GM18519 (cell line): ENCODE data around the gene USP28.
"Not testable (repeated sequence)": the region's sequence is repeated elsewhere in the genome, so short reads cannot be mapped to it uniquely, and the experiment has no call there.

Source experiments
- ATAC-seq: cut with Tn5 transposase; IDR thresholded peaks from one replicate; pipeline ENCODE4 v1.9.1; 2021; ENCODE audit warnings: mild to moderate bottlenecking, moderate library complexity; ENCODE audit not compliant: unreplicated experiment, low FRiP score

The USP28 gene

GRCh38 chr11:113875234-113876073 is at the start of gene USP28:
USP28 (minus strand) TSS chr11:113875572; CDS start chr11:113875501, 71 bp downstream.
- ATAC-seq = peak; percentile 72

- no peak for ATAC-seq
Measured at GRCh38 chr11:113923572-113923971, 48.2 kb upstream of the USP28 start.

GRCh38 chr11:113911491-113911890 is 36.1 kb upstream of the USP28 start:
- ATAC-seq = not testable (repeated sequence)

GRCh38 chr11:113908098-113908497 is 32.7 kb upstream of the USP28 start:
- ATAC-seq = no peak

- no peak for ATAC-seq
Measured at GRCh38 chr11:113907681-113908080, 32.3 kb upstream of the USP28 start.

GRCh38 chr11:113907152-113907551 is 31.8 kb upstream of the USP28 start:
- ATAC-seq = no peak

- no peak for ATAC-seq
Measured at GRCh38 chr11:113906516-113906915, 31.1 kb upstream of the USP28 start.

- no peak for ATAC-seq
Measured at GRCh38 chr11:113906038-113906437, 30.7 kb upstream of the USP28 start.

- ATAC-seq = no peak
Measured at GRCh38 chr11:113904379-113905101, 29.2 kb upstream of the USP28 start, which contains the start of gene HTR3B. HTR3B (plus strand) TSS chr11:113904796; CDS start chr11:113904934, 138 bp downstream.

- ATAC-seq = no peak
Measured at GRCh38 chr11:113901141-113901540, 25.8 kb upstream of the USP28 start.

- ATAC-seq = peak; percentile 46
Measured at GRCh38 chr11:113896156-113896879, 20.9 kb upstream of the USP28 start.

GRCh38 chr11:113895367-113896155 is 20.2 kb upstream of the USP28 start:
- no peak for ATAC-seq

GRCh38 chr11:113894421-113894996 is 19.1 kb upstream of the USP28 start:
- ATAC-seq = no peak

GRCh38 chr11:113888848-113889247 is 13.5 kb upstream of the USP28 start:
- ATAC-seq = no peak

- ATAC-seq = no peak
Measured at GRCh38 chr11:113885897-113886296, 10.5 kb upstream of the USP28 start.

- no peak for ATAC-seq
Measured at GRCh38 chr11:113884361-113884836, 9.0 kb upstream of the USP28 start.

GRCh38 chr11:113881856-113882255 is 6.5 kb upstream of the USP28 start:
- ATAC-seq = no peak

- no peak for ATAC-seq
Measured at GRCh38 chr11:113880971-113881370, 5.6 kb upstream of the USP28 start.

- ATAC-seq = not testable (repeated sequence)
Measured at GRCh38 chr11:113879446-113879845, 4.1 kb upstream of the USP28 start.

- ATAC-seq = no peak
Measured at GRCh38 chr11:113877670-113878055, 2.3 kb upstream of the USP28 start.
